Upper lobe of left lung (tissue), 6 donors: Measurements from ENCODE around the gene TMC6. TPM values are rescaled to one million over a fixed set of nuclear protein-coding genes. Genes with fewer than 3 reads are reported as not detected.

ENCODE experiments used
- ATAC-seq, 2 donors: fragments of 200-7000 bp; cut with Tn5 transposase; one replicate each; pipeline ENCODE4 v1.9.1; 2022; ENCODE audit warnings: mild to moderate bottlenecking in 2 of 2, moderate library complexity in 2 of 2; ENCODE audit not compliant: low FRiP score in 2 of 2
- DNase-seq, 2 donors: peaks; one replicate each; pipeline ENCODE4 v3.0.0-alpha.2; 2019 to 2020
- H3K27ac ChIP-seq, 4 donors: fragments of 200-600 bp; sonication (generic); one replicate each; pipeline ENCODE4 v1.5.1; 2016 to 2019
- H3K27me3 ChIP-seq, 4 donors: fragments of 200-600 bp; sonication (generic); one replicate each; pipeline ENCODE4 v1.5.1; 2017 to 2019
- H3K36me3 ChIP-seq, 4 donors: fragments of 200-600 bp; sonication (generic); one replicate each; pipeline ENCODE4 v1.5.1; 2016 to 2019
- H3K4me1 ChIP-seq, 4 donors: fragments of 200-600 bp; sonication (generic); one replicate each; pipeline ENCODE4 v1.5.1; 2018 to 2019
- H3K4me3 ChIP-seq, 4 donors: fragments of 200-600 bp; sonication (generic); one replicate each; pipeline ENCODE4 v1.5.1; 2017 to 2019; ENCODE audit warnings: mild to moderate bottlenecking in 2 of 4, moderate library complexity in 1 of 4
- H3K9me3 ChIP-seq, 4 donors: fragments of 200-600 bp; sonication (generic); one replicate each; pipeline ENCODE4 v1.5.1; 2018 to 2019
- CTCF ChIP-seq, 6 experiments: fragments of 450-650 bp in 4 of 6; fragments of 200-600 bp in 2 of 6; sonication (generic) in 2 of 6; IDR thresholded peaks; one replicate each; pipeline ENCODE4 v1.5.1; 2016 to 2019; ENCODE audit warnings: antibody characterized with exemption in 6 of 6
- EP300 ChIP-seq, 4 donors: sonication (generic); formaldehyde crosslinking; IDR thresholded peaks; one replicate each; pipeline ENCODE4 v1.5.1; 2017; ENCODE audit warnings: antibody characterized with exemption in 4 of 4, control low read depth in 2 of 4
- POLR2A ChIP-seq, 4 donors: fragments of 450-650 bp; IDR thresholded peaks; one replicate each; pipeline ENCODE4 v1.5.1; 2016 to 2017; ENCODE audit warnings: antibody characterized with exemption in 4 of 4, mild to moderate bottlenecking in 2 of 4
- POLR2AphosphoS5 ChIP-seq, 2 donors: sonication (generic); formaldehyde crosslinking; IDR thresholded peaks; one replicate each; pipeline ENCODE4 v1.5.1; 2017; ENCODE audit warnings: antibody characterized with exemption in 2 of 2
- whole genome bisulfite sequencing, 2 donors: methylation state at CpG; one replicate each; pipeline ENCODE4 v1.1.5; 2017 to 2018; 5-methylcytosine and 5-hydroxymethylcytosine counted together
- total RNA-seq, 6 donors: library from RNA; depleted of rRNA in 4 of 6; stranded (reverse); fragments of >200 nt in 4 of 6; gene quantifications; one replicate each; pipeline versions ENCODE4 v1.1.0 to v1.2.1, GENCODE V29; 2016 to 2021
- donor health status: DM: no; HTN: no; CAD: no; lungs with moderate emphysema.
- donor health status: DM: no; HTN: yes; CAD: no; lungs with severe emphysema.

TMC6 gene
- total RNA-seq, 6 donors from 2014 or later, result 51.4 to 216 (median 195) TPM

- TF ChIP-seq POLR2AphosphoS5 (IDR thresholded peaks at IDR 0.05) (no peak), CTCF (IDR thresholded peaks at IDR 0.05) (no peak), EP300 (IDR thresholded peaks at IDR 0.05) (no peak), POLR2A (IDR thresholded peaks at IDR 0.05) (no peak)
- WGBS, 2 donors, result 97 to 99% methylated on average over 12 to 15 of the region's 16 CpGs
- Histone ChIP-seq H3K36me3 (no peaks in the 10 kb centered on the region), H3K4me3 (no peak overlapping the region), H3K9me3 (no peaks in the 10 kb centered on the region), H3K27me3 (no peaks in the 10 kb centered on the region), H3K27ac (no peak overlapping the region), H3K4me1 (peaks cover 8 to 18% (median 13%) of the 10 kb centered on the region in 4 donors)
- ATAC-seq (no peak), DNase-seq (no peak)
These were observed 36.4 kb upstream of the TMC6 start for GRCh38 chr17:78164748-78165607.

- DNase-seq (no peak), ATAC-seq (no peak)
- Histone ChIP-seq H3K4me3 (no peak overlapping the region), H3K27ac (no peak overlapping the region), H3K36me3 (no peaks in the 10 kb centered on the region), H3K4me1 (peaks cover 2 to 9% (median 5%) of the 10 kb centered on the region in 4 donors), H3K27me3 (no peaks in the 10 kb centered on the region), H3K9me3 (no peaks in the 10 kb centered on the region)
- TF ChIP-seq CTCF (IDR thresholded peaks at IDR 0.05) (no peak), EP300 (IDR thresholded peaks at IDR 0.05) (no peak), POLR2A (IDR thresholded peaks at IDR 0.05) (no peak), POLR2AphosphoS5 (IDR thresholded peaks at IDR 0.05) (no peak)
- WGBS, 2 donors, result 57 to 70% methylated on average over 7 to 22 of the region's 22 CpGs
These were observed 35.6 kb upstream of the TMC6 start for GRCh38 chr17:78163881-78164747.

- H3K27me3 ChIP-seq, result no peaks in the 10 kb centered on the region
- H3K4me3 ChIP-seq, result no peak overlapping the region
- 67% methylated on average over 10 of the region's 10 CpGs for WGBS, 2 donors
- ATAC-seq (no peak), DNase-seq (no peak)
- H3K36me3 ChIP-seq, result no peaks in the 10 kb centered on the region
- H3K9me3 ChIP-seq, result no peaks in the 10 kb centered on the region
- no peak overlapping the region for H3K27ac ChIP-seq
- TF ChIP-seq CTCF (IDR thresholded peaks at IDR 0.05) (no peak), POLR2A (IDR thresholded peaks at IDR 0.05) (no peak), POLR2AphosphoS5 (IDR thresholded peaks at IDR 0.05) (no peak), EP300 (IDR thresholded peaks at IDR 0.05) (no peak)
- H3K4me1 ChIP-seq, result no peaks in the 10 kb centered on the region
These were observed 31.1 kb upstream of the TMC6 start for GRCh38 chr17:78159575-78160158.

GRCh38 chr17:78154903-78155811 lies 26.6 kb upstream of the TMC6 start:
- DNase-seq (no peak), ATAC-seq (peak in 1 of 2 donors; percentile 66)
- H3K4me3 ChIP-seq, result no peak overlapping the region
- H3K9me3 ChIP-seq, result no peaks in the 10 kb centered on the region
- no peak for TF ChIP-seq POLR2AphosphoS5 (IDR thresholded peaks at IDR 0.05)
- TF ChIP-seq EP300 (IDR thresholded peaks at IDR 0.05), result no peak
- peak in 1 of 4 donors; percentile 45 for TF ChIP-seq POLR2A (IDR thresholded peaks at IDR 0.05)
- TF ChIP-seq CTCF (IDR thresholded peaks at IDR 0.05), result no peak
- H3K4me1 ChIP-seq, result peaks cover 13 to 18% (median 15%) of the 10 kb centered on the region in 4 donors
- no peaks in the 10 kb centered on the region for H3K27me3 ChIP-seq
- 73 to 78% methylated on average over 11 of the region's 11 CpGs for WGBS, 2 donors
- no peaks in the 10 kb centered on the region for H3K36me3 ChIP-seq
- peak overlapping the region in 1 of 4 donors; percentile 21 for H3K27ac ChIP-seq
